ENCODE measurements around the gene DNTTIP2. TPM values are rescaled to one million over a fixed set of nuclear protein-coding genes. Genes with fewer than 3 reads are reported as not detected.

DNTTIP2 gene
- total and polyA plus RNA-seq, 7 experiments from 2014 or later = 51.8 to 86.4 (median 78.2) TPM

- H3K4me1 Mint-ChIP-seq = peaks cover 25 to 46% (median 44%) of the 10 kb centered on the region in 7 donors
- POLR2A ChIA-PET = no interaction called here
Observed at GRCh38 chr1:93905734-93906133, 26.7 kb upstream of the DNTTIP2 start.

GRCh38 chr1:93905051-93905450, 26.0 kb upstream of the DNTTIP2 start:
- Mint-ChIP-seq H3K9me3 (peaks cover 0 to 4% (median 0%) of the 10 kb centered on the region in 11 donors), H3K27ac (peak overlapping the region in 4 of 9 donors; percentile 6 to 46 (median 30)), H3K4me3 (peak overlapping the region in 1 of 10 donors; percentile 30), H3K27me3 (no peaks in the 10 kb centered on the region), H3K4me1 (peaks cover 23 to 44% (median 41%) of the 10 kb centered on the region in 7 donors), H3K36me3 (peaks cover 3 to 8% (median 6%) of the 10 kb centered on the region in 5 donors)
- DNase-seq (no peak), ATAC-seq (no peak)
- intact Hi-C loops (cut with micrococcal nuclease) = loop anchor here (5.0 to 10.0 kb wide), 6 partner anchors 112 to 1212 kb away; partner anchors contain the start of genes CCDC18 (in 1 of the 2), DR1 (in 1 of the 2), TLCD4 (in 1 of the 2) and TMED5 (in 1 of the 2)
- no peaks in the 10 kb centered on the region for H3K36me3 ChIP-seq (ENCODE audit: control insufficient read depth in 2 of 3, insufficient read depth in 3 of 3, low read length in 3 of 3)
- ChIA-PET CTCF (interaction anchor here (1.7 kb wide), 1 partner anchor 26 kb away, joined by 4 read pairs; the partner anchor contains the start of gene DNTTIP2), POLR2A (interaction anchor here (0.8 kb wide), 1 partner anchor 26 kb away, joined by 4 read pairs; the partner anchor contains the start of gene DNTTIP2)
- no peak overlapping the region for H3K27ac ChIP-seq (ENCODE audit: low read depth, low read length)
- H3K9me3 ChIP-seq (ENCODE audit: control insufficient read depth in 2 of 3, low read length in 3 of 3) = no peaks in the 10 kb centered on the region
- H3K4me1 ChIP-seq (ENCODE audit: control insufficient read depth in 2 of 2, insufficient read depth in 2 of 2, low read length in 2 of 2) = peaks cover 9 to 24% of the 10 kb centered on the region in 2 donors
- H3K4me3 ChIP-seq (ENCODE audit: low read length) = no peak overlapping the region
- no peaks in the 10 kb centered on the region for H3K27me3 ChIP-seq (ENCODE audit: control insufficient read depth in 2 of 2, insufficient read depth in 2 of 2, low read length in 2 of 2)

More at GRCh38 chr1:93905734-93906133, 26.7 kb upstream of the DNTTIP2 start:
- Histone ChIP-seq H3K9me3 (ENCODE audit: control insufficient read depth in 2 of 3, low read length in 3 of 3) (no peaks in the 10 kb centered on the region), H3K27me3 (ENCODE audit: control insufficient read depth in 2 of 2, insufficient read depth in 2 of 2, low read length in 2 of 2) (no peaks in the 10 kb centered on the region), H3K27ac (ENCODE audit: low read depth, low read length) (no peak overlapping the region), H3K4me1 (ENCODE audit: control insufficient read depth in 2 of 2, insufficient read depth in 2 of 2, low read length in 2 of 2) (peaks cover 9 to 24% of the 10 kb centered on the region in 2 donors), H3K36me3 (ENCODE audit: control insufficient read depth in 2 of 3, insufficient read depth in 3 of 3, low read length in 3 of 3) (no peaks in the 10 kb centered on the region), H3K4me3 (ENCODE audit: low read length) (no peak overlapping the region)
- Mint-ChIP-seq H3K27me3 (no peaks in the 10 kb centered on the region), H3K27ac (no peak overlapping the region), H3K4me3 (peak overlapping the region in 1 of 10 donors; percentile 10), H3K36me3 (peaks cover 3 to 9% (median 4%) of the 10 kb centered on the region in 5 donors), H3K9me3 (peaks cover 0 to 6% (median 0%) of the 10 kb centered on the region in 11 donors)
- ATAC-seq = no peak
- DNase-seq = no peak
- intact Hi-C loops (cut with micrococcal nuclease) = loop anchor here (5.0 to 10.0 kb wide), 6 partner anchors 112 to 1212 kb away; partner anchors contain the start of genes CCDC18 (in 1 of the 2), DR1 (in 1 of the 2), TLCD4 (in 1 of the 2) and TMED5 (in 1 of the 2)
- CTCF ChIA-PET = no interaction called here

GRCh38 chr1:93904228-93904627, 25.2 kb upstream of the DNTTIP2 start:
- H3K27ac ChIP-seq (ENCODE audit: low read depth, low read length) = no peak overlapping the region
- H3K4me3 ChIP-seq (ENCODE audit: low read length) = no peak overlapping the region
- intact Hi-C loops (cut with micrococcal nuclease) = loop anchor here in 1 of 2 donors (1.0 to 10.0 kb wide), 2 partner anchors 25 to 719 kb away; partner anchors contain the start of genes CCDC18, DNTTIP2 and TMED5
- Mint-ChIP-seq H3K4me3 (peak overlapping the region in 1 of 10 donors; percentile 44), H3K4me1 (peaks cover 18 to 44% (median 36%) of the 10 kb centered on the region in 7 donors), H3K36me3 (peaks cover 3 to 12% (median 8%) of the 10 kb centered on the region in 5 donors), H3K9me3 (no peaks in the 10 kb centered on the region), H3K27me3 (no peaks in the 10 kb centered on the region), H3K27ac (peak overlapping the region in 5 of 9 donors; percentile 6 to 69 (median 31))
- POLR2A ChIA-PET = interaction anchor here (0.6 to 0.8 kb wide), 2 partner anchors 25 to 50 kb away, joined by 3 to 4 read pairs; partner anchors contain the start of gene DNTTIP2
- no peak for DNase-seq
- no peaks in the 10 kb centered on the region for H3K36me3 ChIP-seq (ENCODE audit: control insufficient read depth in 2 of 3, insufficient read depth in 3 of 3, low read length in 3 of 3)
- H3K27me3 ChIP-seq (ENCODE audit: control insufficient read depth in 2 of 2, insufficient read depth in 2 of 2, low read length in 2 of 2) = no peaks in the 10 kb centered on the region
- H3K9me3 ChIP-seq (ENCODE audit: control insufficient read depth in 2 of 3, low read length in 3 of 3) = no peaks in the 10 kb centered on the region
- CTCF ChIA-PET = interaction anchor here (1.7 kb wide), 1 partner anchor 25 kb away, joined by 4 read pairs; the partner anchor contains the start of gene DNTTIP2
- no peak for ATAC-seq
- peaks cover 9 to 24% of the 10 kb centered on the region in 2 donors for H3K4me1 ChIP-seq (ENCODE audit: control insufficient read depth in 2 of 2, insufficient read depth in 2 of 2, low read length in 2 of 2)

- no peaks in the 10 kb centered on the region for H3K9me3 ChIP-seq (ENCODE audit: control insufficient read depth in 2 of 3, low read length in 3 of 3)
- H3K27ac ChIP-seq (ENCODE audit: low read depth, low read length) = no peak overlapping the region
- peaks cover 0 to 7% (median 0%) of the 10 kb centered on the region in 3 experiments for H3K36me3 ChIP-seq (ENCODE audit: control insufficient read depth in 2 of 3, insufficient read depth in 3 of 3, low read length in 3 of 3)
- ATAC-seq (no peak), DNase-seq (no peak)
- POLR2A ChIA-PET = interaction anchor here (1.4 kb wide), 1 partner anchor 22 kb away, joined by 4 read pairs; the partner anchor contains the start of gene DNTTIP2
- no peaks in the 10 kb centered on the region for H3K9me3 Mint-ChIP-seq
- peaks cover 0 to 16% (median 9%) of the 10 kb centered on the region in 5 donors for H3K36me3 Mint-ChIP-seq
- no peak overlapping the region for H3K4me3 ChIP-seq (ENCODE audit: low read length)
- H3K4me3 Mint-ChIP-seq = no peak overlapping the region
- H3K4me1 ChIP-seq (ENCODE audit: control insufficient read depth in 2 of 2, insufficient read depth in 2 of 2, low read length in 2 of 2) = peaks cover 0 to 16% of the 10 kb centered on the region in 2 donors
- CTCF ChIA-PET = no interaction called here
- intact Hi-C loops (cut with micrococcal nuclease) = loop anchor here in 1 of 2 donors (10.0 kb wide), 1 partner anchor 716 kb away; the partner anchor contains the start of genes CCDC18 and TMED5
- no peaks in the 10 kb centered on the region for H3K27me3 Mint-ChIP-seq
- H3K4me1 Mint-ChIP-seq = peaks cover 7 to 27% (median 12%) of the 10 kb centered on the region in 7 donors
- no peaks in the 10 kb centered on the region for H3K27me3 ChIP-seq (ENCODE audit: control insufficient read depth in 2 of 2, insufficient read depth in 2 of 2, low read length in 2 of 2)
- peak overlapping the region in 1 of 9 donors; percentile 54 for H3K27ac Mint-ChIP-seq
Observed at GRCh38 chr1:93900723-93901504, 21.9 kb upstream of the DNTTIP2 start.

- no peak overlapping the region for H3K4me3 ChIP-seq (ENCODE audit: low read length)
- Mint-ChIP-seq H3K27ac (no peak overlapping the region), H3K36me3 (peaks cover 0 to 16% (median 9%) of the 10 kb centered on the region in 5 donors), H3K4me1 (peaks cover 6 to 21% (median 10%) of the 10 kb centered on the region in 7 donors), H3K27me3 (no peaks in the 10 kb centered on the region), H3K4me3 (no peak overlapping the region), H3K9me3 (no peaks in the 10 kb centered on the region)
- CTCF ChIA-PET = no interaction called here
- no peak for DNase-seq
- no peak overlapping the region for H3K27ac ChIP-seq (ENCODE audit: low read depth, low read length)
- H3K9me3 ChIP-seq (ENCODE audit: control insufficient read depth in 2 of 3, low read length in 3 of 3) = no peaks in the 10 kb centered on the region
- POLR2A ChIA-PET = interaction anchor here (1.4 kb wide), 1 partner anchor 20 kb away, joined by 4 read pairs; the partner anchor contains the start of gene DNTTIP2
- no peak for ATAC-seq
- peaks cover 0 to 7% (median 0%) of the 10 kb centered on the region in 3 experiments for H3K36me3 ChIP-seq (ENCODE audit: control insufficient read depth in 2 of 3, insufficient read depth in 3 of 3, low read length in 3 of 3)
- no peaks in the 10 kb centered on the region for H3K27me3 ChIP-seq (ENCODE audit: control insufficient read depth in 2 of 2, insufficient read depth in 2 of 2, low read length in 2 of 2)
- peaks cover 0 to 13% of the 10 kb centered on the region in 2 donors for H3K4me1 ChIP-seq (ENCODE audit: control insufficient read depth in 2 of 2, insufficient read depth in 2 of 2, low read length in 2 of 2)
- intact Hi-C loops (cut with micrococcal nuclease) = loop anchor here in 1 of 2 donors (10.0 kb wide), 1 partner anchor 715 kb away; the partner anchor contains the start of genes CCDC18 and TMED5
Observed at GRCh38 chr1:93899543-93900207, 20.7 kb upstream of the DNTTIP2 start.

- Histone ChIP-seq H3K4me3 (ENCODE audit: low read length) (no peak overlapping the region), H3K27ac (ENCODE audit: low read depth, low read length) (no peak overlapping the region), H3K4me1 (ENCODE audit: control insufficient read depth in 2 of 2, insufficient read depth in 2 of 2, low read length in 2 of 2) (no peaks in the 10 kb centered on the region), H3K9me3 (ENCODE audit: control insufficient read depth in 2 of 3, low read length in 3 of 3) (no peaks in the 10 kb centered on the region), H3K27me3 (ENCODE audit: control insufficient read depth in 2 of 2, insufficient read depth in 2 of 2, low read length in 2 of 2) (no peaks in the 10 kb centered on the region), H3K36me3 (ENCODE audit: control insufficient read depth in 2 of 3, insufficient read depth in 3 of 3, low read length in 3 of 3) (peaks cover 0 to 7% (median 2%) of the 10 kb centered on the region in 3 experiments)
- intact Hi-C loops (cut with micrococcal nuclease) = no loop called here
- ATAC-seq (no peak), DNase-seq (no peak)
- ChIA-PET POLR2A (interaction anchor here (2.1 kb wide), 1 partner anchor 9 kb away, joined by 12 read pairs; the partner anchor contains the start of gene DNTTIP2), CTCF (no interaction called here)
- Mint-ChIP-seq H3K4me3 (no peak overlapping the region), H3K27ac (no peak overlapping the region), H3K36me3 (peaks cover 0 to 20% (median 5%) of the 10 kb centered on the region in 5 donors), H3K9me3 (no peaks in the 10 kb centered on the region), H3K4me1 (peaks cover 0 to 2% (median 0%) of the 10 kb centered on the region in 7 donors), H3K27me3 (no peaks in the 10 kb centered on the region)
Observed at GRCh38 chr1:93888900-93889299, 9.9 kb upstream of the DNTTIP2 start.

All from naive thymus-derived CD4-positive, alpha-beta T cell (primary cell).